Vagina (tissue), 2 donors: ENCODE measurements around the gene PRSS57.
A peak's percentile ranks its signal among the peaks of the same experiment; 100 is the strongest.

Experiments
- CTCF ChIP-seq, 3 experiments: fragments of 450-650 bp in 2 of 3; fragments of 200-600 bp in 1 of 3; sonication (generic) in 1 of 3; IDR thresholded peaks; one replicate each; pipeline ENCODE4 v1.5.1; 2017 to 2019; ENCODE audit warnings: antibody characterized with exemption in 3 of 3, mild to moderate bottlenecking in 2 of 3, moderate library complexity in 2 of 3
- POLR2A ChIP-seq, 2 donors: fragments of 450-650 bp; IDR thresholded peaks; one replicate each; pipeline ENCODE4 v1.6.1; 2017; ENCODE audit warnings: antibody characterized with exemption in 2 of 2, mild to moderate bottlenecking in 2 of 2, moderate library complexity in 2 of 2
- POLR2AphosphoS5 ChIP-seq, 2 donors: sonication (generic); formaldehyde crosslinking; IDR thresholded peaks; one replicate each; pipeline ENCODE4 v1.9.0; 2017; ENCODE audit warnings: antibody characterized with exemption in 2 of 2, mild to moderate bottlenecking in 2 of 2, low read depth in 1 of 2; ENCODE audit not compliant: insufficient read depth in 1 of 2

- TF ChIP-seq CTCF (IDR thresholded peaks at IDR 0.05) (peak in 2 of 3 experiments; percentile 16 to 25), POLR2AphosphoS5 (IDR thresholded peaks at IDR 0.05; ENCODE audit: insufficient read depth in 1 of 2, low read depth in 1 of 2) (peak; percentile 58 to 69), POLR2A (IDR thresholded peaks at IDR 0.05) (peak in 1 of 2 donors; percentile 95)
Observed at GRCh38 chr19:680287-681028, 14.8 kb downstream of the PRSS57 start.
